HG03575 (cell line): ENCODE measurements around the gene TNFRSF13B.
"Not testable (repeated sequence)": the region's sequence is repeated elsewhere in the genome, so short reads cannot be mapped to it uniquely, and the experiment has no call there.

Experiments
- ATAC-seq: cut with Tn5 transposase; IDR thresholded peaks from one replicate; pipeline ENCODE4 v1.9.1; 2021; ENCODE audit not compliant: unreplicated experiment, insufficient number of reproducible peaks, low FRiP score; ENCODE audit errors: extremely low read depth

TNFRSF13B gene

GRCh38 chr17:16989230-16989952, 17.5 kb upstream of the TNFRSF13B start:
- ATAC-seq, result no peak

- no peak for ATAC-seq
These were observed 16.9 kb upstream of the TNFRSF13B start for GRCh38 chr17:16988749-16989229.

- peak; percentile 42 for ATAC-seq
These were observed 16.1 kb upstream of the TNFRSF13B start for GRCh38 chr17:16987830-16988601.

GRCh38 chr17:16987066-16987829, 15.3 kb upstream of the TNFRSF13B start:
- no peak for ATAC-seq

- ATAC-seq, result no peak
These were observed 14.5 kb upstream of the TNFRSF13B start for GRCh38 chr17:16986391-16986790.

- ATAC-seq, result no peak
These were observed 10.0 kb upstream of the TNFRSF13B start for GRCh38 chr17:16981928-16982327.

GRCh38 chr17:16980813-16981731, 9.2 kb upstream of the TNFRSF13B start:
- ATAC-seq, result no peak

- no peak for ATAC-seq
These were observed 8.1 kb upstream of the TNFRSF13B start for GRCh38 chr17:16980061-16980460.

GRCh38 chr17:16979237-16979823, 7.4 kb upstream of the TNFRSF13B start:
- ATAC-seq, result not testable (repeated sequence)

- no peak for ATAC-seq
These were observed 6.0 kb upstream of the TNFRSF13B start for GRCh38 chr17:16977932-16978331.

GRCh38 chr17:16976725-16977550, 5.0 kb upstream of the TNFRSF13B start:
- ATAC-seq, result no peak

- no peak for ATAC-seq
These were observed 4.1 kb upstream of the TNFRSF13B start for GRCh38 chr17:16975744-16976625.

- no peak for ATAC-seq
These were observed 3.3 kb upstream of the TNFRSF13B start for GRCh38 chr17:16975277-16975651.

- no peak for ATAC-seq
These were observed 2.8 kb upstream of the TNFRSF13B start for GRCh38 chr17:16974569-16975276.

- no peak for ATAC-seq
These were observed 2.0 kb upstream of the TNFRSF13B start for GRCh38 chr17:16973760-16974540.
